Naive B cell (primary cell): ENCODE results near the gene PSME3. TPM values are rescaled to one million over a fixed set of nuclear protein-coding genes. Genes with fewer than 3 reads are reported as not detected.

Experiments
- ATAC-seq, 2 donors: fragments of 150-1000 bp; cut with Tn5 transposase; 2 replicates each; pipeline ENCODE4 v1.10.0; 2021; ENCODE audit warnings: low read depth in 2 of 2, mild to moderate bottlenecking in 2 of 2, moderate library complexity in 2 of 2
- DNase-seq: peaks from one replicate; pipeline ENCODE4 v3.0.0; 2022
- H3K27ac Mint-ChIP-seq, 6 donors: one replicate each; pipeline ENCODE4 v1.8.0; 2020 to 2022; ENCODE audit warnings: mild to moderate bottlenecking in 6 of 6, mixed read lengths in 6 of 6, moderate library complexity in 5 of 6, inconsistent platforms in 2 of 6
- H3K27me3 Mint-ChIP-seq, 3 donors: one replicate each; pipeline ENCODE4 v1.8.0; 2021 to 2022; ENCODE audit warnings: mixed read lengths in 3 of 3, mild to moderate bottlenecking in 1 of 3
- H3K36me3 Mint-ChIP-seq, 2 donors: one replicate each; pipeline ENCODE4 v1.8.0; 2020 to 2022; ENCODE audit warnings: mixed read lengths in 2 of 2, inconsistent platforms in 1 of 2, mild to moderate bottlenecking in 1 of 2
- H3K4me1 Mint-ChIP-seq, 3 donors: one replicate each; pipeline ENCODE4 v1.8.0; 2020 to 2022; ENCODE audit warnings: mixed read lengths in 3 of 3, inconsistent platforms in 1 of 3, mild to moderate bottlenecking in 1 of 3, moderate library complexity in 1 of 3
- H3K4me3 Mint-ChIP-seq, 8 donors: one replicate each; pipeline ENCODE4 v1.8.0; 2020 to 2022; ENCODE audit warnings: mild to moderate bottlenecking in 8 of 8, mixed read lengths in 8 of 8, moderate library complexity in 8 of 8, inconsistent platforms in 2 of 8
- H3K9me3 Mint-ChIP-seq, 7 donors: one replicate each; pipeline ENCODE4 v1.8.0; 2020 to 2022; ENCODE audit warnings: mixed read lengths in 7 of 7, mild to moderate bottlenecking in 5 of 7, inconsistent platforms in 2 of 7, moderate library complexity in 1 of 7
- polyA plus RNA-seq, 6 donors: library from polyadenylated mRNA; unstranded; fragments of 300-500 nt; fragmentation: Illumina TruSeq; gene quantifications; one replicate each; pipeline ENCODE4 v1.2.3, GENCODE V29; 2021; ENCODE audit warnings: low read depth in 6 of 6

The PSME3 gene
- polyA plus RNA-seq, 6 donors from 2014 or later = 92.2 to 148 (median 115) TPM

GRCh38 chr17:42798011-42798382, 35.2 kb upstream of the PSME3 start:
- peaks cover 0 to 8% of the 10 kb centered on the region in 2 donors for H3K36me3 Mint-ChIP-seq

GRCh38 chr17:42798383-42799380, 34.5 kb upstream of the PSME3 start, which contains the start of the genes CNTD1 and COA3:
CNTD1 (plus strand) TSS chr17:42798861; CDS start chr17:42799068, 207 bp downstream.
COA3 (minus strand) TSS chr17:42798704; CDS start chr17:42798681, 23 bp downstream.
- peaks cover 0 to 5% (median 0%) of the 10 kb centered on the region in 3 donors for H3K27me3 Mint-ChIP-seq
- H3K9me3 Mint-ChIP-seq = no peaks in the 10 kb centered on the region
- H3K4me1 Mint-ChIP-seq = peaks cover 20 to 43% (median 39%) of the 10 kb centered on the region in 3 donors
- ATAC-seq (peak; percentile 99), DNase-seq (peak; percentile 68)
- H3K36me3 Mint-ChIP-seq = peaks cover 0 to 8% of the 10 kb centered on the region in 2 donors
- H3K27ac Mint-ChIP-seq = peak within 1 kb of the TSS; percentile 33 to 92 (median 86)
- peak within 1 kb of the TSS; percentile 90 to 98 (median 96) for H3K4me3 Mint-ChIP-seq

More at GRCh38 chr17:42798011-42798382, 35.2 kb upstream of the PSME3 start:
- DNase-seq (no peak), ATAC-seq (no peak)
- peak overlapping the region; percentile 33 to 92 (median 86) for H3K27ac Mint-ChIP-seq
- no peaks in the 10 kb centered on the region for H3K9me3 Mint-ChIP-seq
- H3K27me3 Mint-ChIP-seq = peaks cover 0 to 5% (median 0%) of the 10 kb centered on the region in 3 donors
- H3K4me3 Mint-ChIP-seq = peak overlapping the region; percentile 90 to 98 (median 96)
- peaks cover 20 to 43% (median 39%) of the 10 kb centered on the region in 3 donors for H3K4me1 Mint-ChIP-seq

GRCh38 chr17:42803074-42803883, 29.9 kb upstream of the PSME3 start:
- no peak for ATAC-seq
- Mint-ChIP-seq H3K4me1 (peaks cover 5 to 8% (median 6%) of the 10 kb centered on the region in 3 donors), H3K27ac (peak overlapping the region in 2 of 6 donors; percentile 39 to 76), H3K4me3 (no peak overlapping the region), H3K36me3 (no peaks in the 10 kb centered on the region), H3K9me3 (no peaks in the 10 kb centered on the region), H3K27me3 (peaks cover 0 to 5% (median 0%) of the 10 kb centered on the region in 3 donors)
- no peak for DNase-seq

GRCh38 chr17:42804918-42805367, 28.3 kb upstream of the PSME3 start:
- Mint-ChIP-seq H3K4me1 (no peaks in the 10 kb centered on the region), H3K27ac (peak overlapping the region in 1 of 6 donors; percentile 47), H3K4me3 (no peak overlapping the region), H3K27me3 (no peaks in the 10 kb centered on the region), H3K36me3 (no peaks in the 10 kb centered on the region), H3K9me3 (no peaks in the 10 kb centered on the region)
- DNase-seq (no peak), ATAC-seq (no peak)

GRCh38 chr17:42806249-42806648, 26.9 kb upstream of the PSME3 start:
- no peaks in the 10 kb centered on the region for H3K4me1 Mint-ChIP-seq
- H3K4me3 Mint-ChIP-seq = no peak overlapping the region
- ATAC-seq (no peak), DNase-seq (no peak)
- H3K27ac Mint-ChIP-seq = no peak overlapping the region
- no peaks in the 10 kb centered on the region for H3K9me3 Mint-ChIP-seq
- peaks cover 5 to 7% of the 10 kb centered on the region in 2 donors for H3K36me3 Mint-ChIP-seq
- no peaks in the 10 kb centered on the region for H3K27me3 Mint-ChIP-seq

GRCh38 chr17:42809250-42809649, 23.9 kb upstream of the PSME3 start:
- Mint-ChIP-seq H3K27ac (peak overlapping the region in 1 of 6 donors; percentile 27), H3K36me3 (peaks cover 13 to 14% of the 10 kb centered on the region in 2 donors), H3K4me3 (no peak overlapping the region), H3K9me3 (no peaks in the 10 kb centered on the region), H3K27me3 (no peaks in the 10 kb centered on the region), H3K4me1 (no peaks in the 10 kb centered on the region)
- DNase-seq (no peak), ATAC-seq (no peak)

GRCh38 chr17:42814633-42815399, 18.4 kb upstream of the PSME3 start:
- DNase-seq = no peak
- Mint-ChIP-seq H3K9me3 (no peaks in the 10 kb centered on the region), H3K27ac (no peak overlapping the region), H3K27me3 (no peaks in the 10 kb centered on the region), H3K4me1 (peaks cover 0 to 15% (median 1%) of the 10 kb centered on the region in 3 donors), H3K36me3 (peaks cover 28 to 42% of the 10 kb centered on the region in 2 donors), H3K4me3 (no peak overlapping the region)
- ATAC-seq = no peak

- peaks cover 23 to 36% of the 10 kb centered on the region in 2 donors for H3K36me3 Mint-ChIP-seq
- ATAC-seq = no peak
- no peak for DNase-seq
- H3K9me3 Mint-ChIP-seq = no peaks in the 10 kb centered on the region
- no peaks in the 10 kb centered on the region for H3K27me3 Mint-ChIP-seq
- no peak overlapping the region for H3K4me3 Mint-ChIP-seq
- peaks cover 12 to 24% (median 16%) of the 10 kb centered on the region in 3 donors for H3K4me1 Mint-ChIP-seq
- H3K27ac Mint-ChIP-seq = peak overlapping the region in 2 of 6 donors; percentile 48 to 50
Measured at GRCh38 chr17:42817866-42818265, 15.3 kb upstream of the PSME3 start.

GRCh38 chr17:42818379-42818778, 14.8 kb upstream of the PSME3 start:
- Mint-ChIP-seq H3K36me3 (peaks cover 23 to 36% of the 10 kb centered on the region in 2 donors), H3K4me1 (peaks cover 12 to 24% (median 20%) of the 10 kb centered on the region in 3 donors), H3K27ac (peak overlapping the region in 5 of 6 donors; percentile 48 to 78 (median 50)), H3K27me3 (no peaks in the 10 kb centered on the region), H3K9me3 (no peaks in the 10 kb centered on the region), H3K4me3 (peak overlapping the region in 2 of 8 donors; percentile 3 to 20)
- ATAC-seq (no peak), DNase-seq (no peak)

- peak overlapping the region in 3 of 8 donors; percentile 9 to 71 (median 47) for H3K4me3 Mint-ChIP-seq
- peaks cover 10 to 30% of the 10 kb centered on the region in 2 donors for H3K36me3 Mint-ChIP-seq
- H3K9me3 Mint-ChIP-seq = no peaks in the 10 kb centered on the region
- H3K4me1 Mint-ChIP-seq = peaks cover 24 to 37% (median 30%) of the 10 kb centered on the region in 3 donors
- peak overlapping the region in 2 of 6 donors; percentile 12 to 28 for H3K27ac Mint-ChIP-seq
- no peaks in the 10 kb centered on the region for H3K27me3 Mint-ChIP-seq
- ATAC-seq (peak; percentile 34 to 37), DNase-seq (peak; percentile 47)
Measured at GRCh38 chr17:42819939-42820535, 13.2 kb upstream of the PSME3 start.

- DNase-seq (no peak), ATAC-seq (no peak)
- Mint-ChIP-seq H3K4me1 (peaks cover 24 to 39% (median 26%) of the 10 kb centered on the region in 3 donors), H3K27ac (no peak overlapping the region), H3K27me3 (no peaks in the 10 kb centered on the region), H3K36me3 (peaks cover 6 to 19% of the 10 kb centered on the region in 2 donors), H3K4me3 (peak overlapping the region in 1 of 8 donors; percentile 73), H3K9me3 (no peaks in the 10 kb centered on the region)
Measured at GRCh38 chr17:42821176-42821575, 12.0 kb upstream of the PSME3 start.

- H3K4me3 Mint-ChIP-seq = peak overlapping the region in 1 of 8 donors; percentile 52
- peaks cover 17 to 32% (median 20%) of the 10 kb centered on the region in 3 donors for H3K4me1 Mint-ChIP-seq
- no peak overlapping the region for H3K27ac Mint-ChIP-seq
- H3K27me3 Mint-ChIP-seq = no peaks in the 10 kb centered on the region
- H3K36me3 Mint-ChIP-seq = no peaks in the 10 kb centered on the region
- no peaks in the 10 kb centered on the region for H3K9me3 Mint-ChIP-seq
- ATAC-seq (no peak), DNase-seq (no peak)
Measured at GRCh38 chr17:42827472-42827871, 5.7 kb upstream of the PSME3 start.
